SJSA1 (cell line): Measurements from ENCODE around the gene CST2. TPM values are rescaled to one million over a fixed set of nuclear protein-coding genes. Genes with fewer than 3 reads are reported as not detected.
"Not testable (repeated sequence)": the region's sequence is repeated elsewhere in the genome, so short reads cannot be mapped to it uniquely, and the experiment has no call there.

Experiments
- DNase-seq, 2 experiments: peaks; one replicate each; pipeline ENCODE4 v3.0.0-alpha.2; 2015 to 2020; ENCODE audit warnings: low spot score in 2 of 2, low read depth in 1 of 2
- H3K27ac ChIP-seq: fragments of 250-450 bp; sonication (Bioruptor Pico); 2 replicates; pipeline ENCODE4 v1.5.1; 2020; ENCODE audit warnings: mild to moderate bottlenecking, moderate library complexity
- H3K27me3 ChIP-seq: fragments of 250-450 bp; sonication (Bioruptor Pico); replicated peaks from 2 replicates; pipeline ENCODE4 v1.5.1; 2020; ENCODE audit warnings: mild to moderate bottlenecking, moderate library complexity
- H3K36me3 ChIP-seq: fragments of 250-450 bp; sonication (Bioruptor Pico); 2 replicates; pipeline ENCODE4 v1.5.1; 2020; ENCODE audit warnings: mild to moderate bottlenecking
- H3K4me1 ChIP-seq: fragments of 250-450 bp; sonication (Bioruptor Pico); replicated peaks from 2 replicates; pipeline ENCODE4 v1.6.1; 2021; ENCODE audit warnings: mild to moderate bottlenecking
- H3K4me3 ChIP-seq: fragments of 250-450 bp; sonication (Bioruptor Pico); 2 replicates; pipeline ENCODE4 v1.5.1; 2020; ENCODE audit warnings: mild to moderate bottlenecking
- H3K9me3 ChIP-seq: fragments of 250-450 bp; sonication (Bioruptor Pico); replicated peaks from 2 replicates; pipeline ENCODE4 v1.5.1; 2020; ENCODE audit warnings: mild to moderate bottlenecking
- total RNA-seq: library from RNA; depleted of rRNA; stranded (reverse); fragments of >200 nt; shearing (Covaris generic); gene quantifications from 2 replicates; pipeline ENCODE4 v1.2.3, GENCODE V29; 2014; rRNA removed

Gene CST2, protein sequence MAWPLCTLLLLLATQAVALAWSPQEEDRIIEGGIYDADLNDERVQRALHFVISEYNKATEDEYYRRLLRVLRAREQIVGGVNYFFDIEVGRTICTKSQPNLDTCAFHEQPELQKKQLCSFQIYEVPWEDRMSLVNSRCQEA
- not detected in 2 replicates for total RNA-seq

- H3K4me1 ChIP-seq, result peaks cover 11% of the 10 kb centered on the region
- no peak within 1 kb of the TSS for H3K27ac ChIP-seq
- peak; percentile 28 to 60 for DNase-seq
- H3K27me3 ChIP-seq, result no peaks in the 10 kb centered on the region
- no peaks in the 10 kb centered on the region for H3K36me3 ChIP-seq
- H3K4me3 ChIP-seq, result no peak within 1 kb of the TSS
- H3K9me3 ChIP-seq, result no peaks in the 10 kb centered on the region
Measured at GRCh38 chr20:23826541-23827021, at the start of gene CST2. Gene CST2, minus strand, starts transcription at chr20:23826729. Its CDS starts 69 bp downstream, at chr20:23826660.

DNA sequence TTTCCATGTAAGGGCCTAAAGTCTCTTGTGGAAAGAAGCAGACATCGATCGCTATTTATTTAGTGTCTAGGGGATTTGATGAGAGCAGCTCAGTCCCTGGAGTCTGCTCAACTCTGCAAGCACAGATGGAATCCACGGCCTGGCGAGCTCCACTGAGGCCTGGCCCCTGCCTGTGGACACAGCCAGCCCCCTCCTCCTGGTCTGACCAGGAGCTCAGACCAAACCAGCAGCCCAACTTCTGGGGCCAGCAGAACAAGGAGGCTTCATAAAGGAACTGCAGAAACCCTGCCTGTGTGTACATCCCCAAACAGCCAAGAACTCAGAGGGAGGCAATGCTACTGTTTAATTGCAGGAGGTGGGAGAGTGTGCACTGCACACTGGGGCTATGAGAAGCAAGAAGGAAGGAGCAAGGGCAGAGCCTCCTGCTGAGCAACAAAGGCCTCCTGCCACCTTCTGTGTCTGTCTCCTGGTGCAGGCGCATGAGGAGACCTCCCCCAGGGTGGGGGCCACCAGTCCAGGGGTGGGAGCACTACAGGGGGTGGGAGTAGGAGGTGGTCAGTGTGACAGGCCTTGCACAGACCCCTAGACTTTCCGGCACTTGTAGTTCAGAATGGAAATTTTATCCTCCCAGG is 49.2 kb upstream of the CST2 start:
- Histone ChIP-seq H3K27ac (no peak overlapping the region), H3K36me3 (no peaks in the 10 kb centered on the region)

GRCh38 chr20:23874747-23875146 is 48.2 kb upstream of the CST2 start:
- Histone ChIP-seq H3K27ac (no peak overlapping the region), H3K27me3 (0 out of 2 replicates have a peak, but pooled peaks cover 3% of the 10 kb centered on the region), H3K4me3 (no peak overlapping the region), H3K36me3 (no peaks in the 10 kb centered on the region), H3K9me3 (no peaks in the 10 kb centered on the region), H3K4me1 (peaks cover under 1% of the 10 kb centered on the region; the same call in 1 of the 2 replicates)
- DNase-seq, result no peak

More for the DNA sequence above, 49.2 kb upstream of the CST2 start:
- H3K9me3 ChIP-seq, result no peaks in the 10 kb centered on the region
- peaks cover 6% of the 10 kb centered on the region; the same call in 1 of the 2 replicates for H3K4me1 ChIP-seq
- DNase-seq, result no peak
- no peak overlapping the region for H3K4me3 ChIP-seq
- H3K27me3 ChIP-seq, result 0 out of 2 replicates have a peak, but pooled peaks cover 3% of the 10 kb centered on the region

GRCh38 chr20:23873370-23874015 is 47.0 kb upstream of the CST2 start:
- Histone ChIP-seq H3K4me1 (no peaks in the 10 kb centered on the region), H3K27ac (no peak overlapping the region), H3K36me3 (no peaks in the 10 kb centered on the region), H3K9me3 (no peaks in the 10 kb centered on the region), H3K4me3 (no peak overlapping the region), H3K27me3 (0 out of 2 replicates have a peak, but pooled peaks cover 3% of the 10 kb centered on the region)
- DNase-seq, result no peak

DNA sequence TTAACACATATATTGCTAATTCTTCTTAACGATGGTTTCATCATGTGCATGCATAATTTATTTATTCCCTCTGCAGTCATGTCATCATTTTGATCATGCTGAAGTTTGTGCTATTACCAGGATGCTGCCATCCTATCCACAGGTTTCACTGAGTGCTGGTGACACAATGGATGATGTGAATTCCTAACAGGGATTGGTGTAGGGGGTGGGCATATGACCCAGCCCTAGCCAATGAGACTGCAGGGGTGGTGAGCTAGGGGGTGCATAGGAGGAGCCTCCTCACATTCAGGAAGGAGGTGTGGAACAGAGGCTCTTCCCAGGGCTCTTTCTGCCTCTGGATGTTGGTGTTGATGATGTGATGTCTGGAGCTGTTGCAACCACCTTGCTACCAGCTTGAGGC is 45.5 kb upstream of the CST2 start:
- Histone ChIP-seq H3K4me3 (no peak overlapping the region), H3K27me3 (0 out of 2 replicates have a peak, but pooled peaks cover 3% of the 10 kb centered on the region), H3K4me1 (no peaks in the 10 kb centered on the region), H3K36me3 (no peaks in the 10 kb centered on the region), H3K9me3 (no peaks in the 10 kb centered on the region), H3K27ac (no peak overlapping the region)
- no peak for DNase-seq

DNA sequence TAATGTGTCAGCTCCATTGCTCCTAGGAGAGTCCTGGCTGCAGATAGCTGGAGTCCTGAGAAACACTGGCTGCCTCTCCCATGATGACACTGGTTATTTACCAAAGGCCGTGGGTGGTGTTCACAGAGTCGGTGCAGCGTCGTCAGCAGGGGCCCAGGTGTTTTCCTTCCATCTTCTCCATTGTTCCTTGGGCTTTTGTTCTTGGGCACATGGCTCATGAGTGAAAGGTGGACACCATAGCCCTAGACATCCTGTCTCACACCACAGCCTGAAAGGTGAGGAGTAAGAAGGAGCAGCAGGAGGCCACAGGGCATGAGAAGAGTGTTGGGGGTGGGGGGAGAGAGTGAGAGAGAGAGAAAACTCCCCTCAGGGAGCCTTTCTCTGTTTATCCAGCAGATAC is 43.9 kb upstream of the CST2 start:
- Histone ChIP-seq H3K27me3 (0 out of 2 replicates have a peak, but pooled peaks cover 3% of the 10 kb centered on the region), H3K9me3 (no peaks in the 10 kb centered on the region), H3K4me1 (no peaks in the 10 kb centered on the region), H3K4me3 (no peak overlapping the region), H3K36me3 (no peaks in the 10 kb centered on the region), H3K27ac (no peak overlapping the region)
- DNase-seq, result no peak

DNA sequence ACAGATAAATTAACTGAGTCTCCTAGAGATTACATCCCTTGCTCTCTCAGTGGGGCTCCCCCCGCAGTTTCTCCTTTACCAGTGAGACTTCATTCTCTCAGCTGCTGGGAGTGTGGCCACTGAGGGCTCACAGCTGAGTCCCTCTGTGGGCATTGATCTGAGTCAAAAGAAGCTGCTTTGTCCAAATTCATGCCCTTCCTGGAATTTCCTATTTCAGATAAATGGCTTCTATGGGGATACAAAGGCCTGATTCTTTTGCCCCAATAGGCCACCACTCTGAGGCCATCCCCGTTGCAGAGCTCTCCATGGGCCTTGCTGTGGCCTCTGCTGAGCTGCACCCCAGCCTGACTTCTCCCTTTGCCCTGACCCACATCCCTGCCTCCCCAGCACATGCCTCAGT is 43.0 kb upstream of the CST2 start:
- no peak for DNase-seq
- no peaks in the 10 kb centered on the region for H3K9me3 ChIP-seq

DNA sequence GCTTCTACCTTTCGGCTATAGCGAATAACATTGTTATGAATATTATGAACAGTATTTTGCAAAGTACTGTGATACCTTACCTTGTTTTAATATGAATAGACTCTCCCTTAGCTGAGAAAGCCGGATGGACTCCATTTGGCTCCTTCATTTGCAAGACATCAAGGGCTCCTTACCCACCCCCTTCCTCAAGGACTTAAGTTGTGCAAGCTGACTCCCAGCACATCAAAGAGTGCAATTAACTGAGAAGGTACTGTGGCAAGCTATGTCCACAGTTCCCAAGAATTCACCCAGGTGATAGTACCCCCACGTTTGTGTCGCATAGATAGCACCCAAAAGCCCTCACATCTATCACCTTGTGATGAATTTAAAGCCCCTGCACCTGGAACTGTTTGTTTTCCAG is 41.8 kb upstream of the CST2 start:
- H3K4me1 ChIP-seq, result no peaks in the 10 kb centered on the region
- no peak overlapping the region for H3K27ac ChIP-seq
- no peak overlapping the region for H3K4me3 ChIP-seq
- DNase-seq, result no peak
- no peaks in the 10 kb centered on the region for H3K9me3 ChIP-seq
- 0 out of 2 replicates have a peak, but pooled peaks cover 3% of the 10 kb centered on the region for H3K27me3 ChIP-seq
- no peaks in the 10 kb centered on the region for H3K36me3 ChIP-seq

More for the DNA sequence above, 43.0 kb upstream of the CST2 start:
- no peak overlapping the region for H3K27ac ChIP-seq
- no peak overlapping the region for H3K4me3 ChIP-seq
- H3K4me1 ChIP-seq, result no peaks in the 10 kb centered on the region
- no peaks in the 10 kb centered on the region for H3K36me3 ChIP-seq
- 0 out of 2 replicates have a peak, but pooled peaks cover 3% of the 10 kb centered on the region for H3K27me3 ChIP-seq

GRCh38 chr20:23867152-23867776 is 40.7 kb upstream of the CST2 start:
- Histone ChIP-seq H3K4me3 (no peak overlapping the region), H3K27me3 (0 out of 2 replicates have a peak, but pooled peaks cover 3% of the 10 kb centered on the region), H3K9me3 (no peaks in the 10 kb centered on the region), H3K36me3 (no peaks in the 10 kb centered on the region), H3K27ac (no peak overlapping the region), H3K4me1 (no peaks in the 10 kb centered on the region)
- no peak for DNase-seq

DNA sequence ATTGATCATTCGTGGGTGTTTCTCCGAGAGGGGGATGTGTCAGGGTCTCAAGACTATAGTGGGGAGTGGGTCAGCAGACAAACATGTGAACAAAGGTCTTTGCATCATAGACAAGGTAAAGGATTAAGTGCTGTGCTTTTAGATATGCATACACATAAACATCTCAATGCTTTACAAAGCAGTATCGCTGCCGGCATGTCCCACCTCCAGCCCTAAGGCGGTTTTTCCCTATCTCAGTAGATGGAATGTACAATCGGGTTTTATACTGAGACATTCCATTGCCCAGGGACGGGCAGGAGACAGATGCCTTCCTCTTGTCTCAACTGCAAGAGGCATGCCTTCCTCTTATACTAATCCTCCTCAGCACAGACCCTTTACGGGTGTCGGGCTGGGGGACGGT is 34.2 kb upstream of the CST2 start:
- not testable (repeated sequence) for H3K27me3 ChIP-seq, H3K27ac ChIP-seq, H3K36me3 ChIP-seq, H3K4me1 ChIP-seq, H3K4me3 ChIP-seq, DNase-seq, H3K9me3 ChIP-seq

DNA sequence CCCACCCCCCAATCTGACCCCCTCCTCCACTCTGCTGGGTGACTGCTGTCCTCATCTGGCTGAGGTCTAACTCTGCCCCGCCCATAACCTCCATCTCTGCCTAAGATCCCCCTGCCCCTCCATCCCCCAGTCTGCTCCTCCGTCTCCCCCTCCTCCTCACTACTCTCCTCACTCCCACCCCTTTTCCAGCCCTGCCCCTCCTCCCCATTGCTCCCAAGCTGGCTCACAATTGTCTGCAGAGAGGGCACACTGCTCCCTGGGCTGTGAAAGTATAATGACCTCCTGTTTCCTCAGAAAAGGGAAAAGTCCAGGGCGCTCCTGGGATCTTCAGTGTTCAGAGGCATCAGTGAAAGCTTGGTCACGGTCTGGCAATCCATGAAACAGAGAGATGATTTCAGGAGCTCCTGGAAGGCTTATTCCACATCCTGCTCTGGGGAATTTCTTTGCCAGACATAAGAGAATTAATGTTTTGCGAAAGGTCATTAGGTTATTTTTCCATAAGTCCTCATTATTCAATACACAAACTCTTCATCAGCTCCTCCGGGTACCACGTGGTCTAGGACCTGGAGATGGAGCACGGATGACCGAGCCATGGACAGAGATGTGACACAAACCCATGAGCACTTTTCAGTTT is 31.6 kb upstream of the CST2 start:
- Histone ChIP-seq H3K4me3 (no peak overlapping the region), H3K9me3 (no peaks in the 10 kb centered on the region), H3K27me3 (no peaks in the 10 kb centered on the region), H3K4me1 (no peaks in the 10 kb centered on the region), H3K27ac (no peak overlapping the region), H3K36me3 (no peaks in the 10 kb centered on the region)
- DNase-seq, result no peak

DNA sequence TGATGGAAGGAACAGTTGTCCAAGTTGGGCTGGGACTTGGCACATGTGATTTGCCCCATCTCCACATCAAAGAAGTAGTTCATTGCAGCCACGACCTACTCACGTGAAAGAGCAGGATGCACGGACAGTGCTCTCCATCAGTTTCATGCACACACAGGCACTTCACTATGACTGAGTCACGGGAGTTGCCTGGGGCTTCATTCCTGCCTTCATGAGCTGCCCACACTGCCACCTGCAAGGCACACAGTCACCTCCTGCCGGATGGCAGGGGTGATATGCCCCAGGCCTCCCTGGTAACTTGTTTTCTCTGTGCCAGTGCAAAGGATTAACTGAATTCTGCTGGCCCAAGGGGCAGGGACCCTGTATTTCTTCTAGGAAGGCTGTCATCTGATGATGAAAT is 30.2 kb upstream of the CST2 start:
- H3K36me3 ChIP-seq, result no peaks in the 10 kb centered on the region
- no peaks in the 10 kb centered on the region for H3K4me1 ChIP-seq
- no peaks in the 10 kb centered on the region for H3K27me3 ChIP-seq
- H3K4me3 ChIP-seq, result no peak overlapping the region
- no peaks in the 10 kb centered on the region for H3K9me3 ChIP-seq
- no peak for DNase-seq
- H3K27ac ChIP-seq, result no peak overlapping the region

- Histone ChIP-seq H3K9me3 (no peaks in the 10 kb centered on the region), H3K4me1 (no peaks in the 10 kb centered on the region), H3K27ac (no peak overlapping the region), H3K27me3 (no peaks in the 10 kb centered on the region), H3K4me3 (no peak overlapping the region), H3K36me3 (no peaks in the 10 kb centered on the region)
- DNase-seq, result no peak
Measured at GRCh38 chr20:23856226-23856625, 29.7 kb upstream of the CST2 start.
